Epithelial cell of proximal tubule (primary cell): ENCODE measurements around the gene HUS1B. TPM values are rescaled to one million over a fixed set of nuclear protein-coding genes. Genes with fewer than 3 reads are reported as not detected.
"Not testable (repeated sequence)": the region's sequence is repeated elsewhere in the genome, so short reads cannot be mapped to it uniquely, and the experiment has no call there.

ENCODE experiments used
- DNase-seq: peaks from one replicate; pipeline ENCODE4 v3.0.0-alpha.2; 2011; ENCODE audit warnings: low read depth
- H3K4me3 ChIP-seq: 2 replicates; pipeline ENCODE4 v1.5.1; 2011; ENCODE audit warnings: low read depth, mild to moderate bottlenecking, low read length
- total RNA-seq: library from RNA; depleted of rRNA; stranded (reverse); fragments of >200 nt; gene quantifications from 2 replicates; pipeline ENCODE4 v1.2.3, GENCODE V29; 2015
- TF ChIP-seq, protein P1 (sequence below): conservative IDR thresholded peaks from 2 replicates; pipeline ENCODE4 v1.5.1; 2012; ENCODE audit warnings: low read depth, mild to moderate bottlenecking, low read length

The HUS1B gene
- total RNA-seq, 1 donor from 2014 or later = not detected

DNA sequence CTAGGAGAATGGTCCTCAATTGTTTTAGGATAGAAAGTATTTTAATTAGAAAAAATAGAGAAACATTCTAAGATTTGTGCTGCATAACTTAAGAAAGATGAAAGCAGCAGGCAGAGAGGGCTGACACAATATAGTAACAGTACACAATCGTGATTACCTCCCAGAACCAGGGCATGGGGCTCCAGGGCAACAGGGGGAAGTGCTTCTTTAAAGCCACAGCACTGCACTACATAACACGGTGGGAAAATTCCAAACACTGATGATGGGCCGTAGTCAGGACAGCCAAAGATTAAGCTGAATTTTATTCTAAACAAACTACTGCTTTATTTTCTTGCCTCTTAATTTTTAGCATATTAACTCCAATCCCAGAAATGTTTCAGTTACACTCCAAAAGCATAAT is 21.6 kb upstream of the HUS1B start:
- H3K4me3 ChIP-seq = no peak overlapping the region
- TF ChIP-seq, protein P1, sequence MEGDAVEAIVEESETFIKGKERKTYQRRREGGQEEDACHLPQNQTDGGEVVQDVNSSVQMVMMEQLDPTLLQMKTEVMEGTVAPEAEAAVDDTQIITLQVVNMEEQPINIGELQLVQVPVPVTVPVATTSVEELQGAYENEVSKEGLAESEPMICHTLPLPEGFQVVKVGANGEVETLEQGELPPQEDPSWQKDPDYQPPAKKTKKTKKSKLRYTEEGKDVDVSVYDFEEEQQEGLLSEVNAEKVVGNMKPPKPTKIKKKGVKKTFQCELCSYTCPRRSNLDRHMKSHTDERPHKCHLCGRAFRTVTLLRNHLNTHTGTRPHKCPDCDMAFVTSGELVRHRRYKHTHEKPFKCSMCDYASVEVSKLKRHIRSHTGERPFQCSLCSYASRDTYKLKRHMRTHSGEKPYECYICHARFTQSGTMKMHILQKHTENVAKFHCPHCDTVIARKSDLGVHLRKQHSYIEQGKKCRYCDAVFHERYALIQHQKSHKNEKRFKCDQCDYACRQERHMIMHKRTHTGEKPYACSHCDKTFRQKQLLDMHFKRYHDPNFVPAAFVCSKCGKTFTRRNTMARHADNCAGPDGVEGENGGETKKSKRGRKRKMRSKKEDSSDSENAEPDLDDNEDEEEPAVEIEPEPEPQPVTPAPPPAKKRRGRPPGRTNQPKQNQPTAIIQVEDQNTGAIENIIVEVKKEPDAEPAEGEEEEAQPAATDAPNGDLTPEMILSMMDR = no peak
- no peak for DNase-seq

GRCh38 chr6:677919-678318 is 21.0 kb upstream of the HUS1B start:
- TF ChIP-seq, protein P1 = no peak
- no peak overlapping the region for H3K4me3 ChIP-seq
- DNase-seq = no peak

- TF ChIP-seq, protein P1 = no peak
- H3K4me3 ChIP-seq = no peak overlapping the region
- no peak for DNase-seq
Observed at GRCh38 chr6:674956-675355, 18.1 kb upstream of the HUS1B start.

DNA sequence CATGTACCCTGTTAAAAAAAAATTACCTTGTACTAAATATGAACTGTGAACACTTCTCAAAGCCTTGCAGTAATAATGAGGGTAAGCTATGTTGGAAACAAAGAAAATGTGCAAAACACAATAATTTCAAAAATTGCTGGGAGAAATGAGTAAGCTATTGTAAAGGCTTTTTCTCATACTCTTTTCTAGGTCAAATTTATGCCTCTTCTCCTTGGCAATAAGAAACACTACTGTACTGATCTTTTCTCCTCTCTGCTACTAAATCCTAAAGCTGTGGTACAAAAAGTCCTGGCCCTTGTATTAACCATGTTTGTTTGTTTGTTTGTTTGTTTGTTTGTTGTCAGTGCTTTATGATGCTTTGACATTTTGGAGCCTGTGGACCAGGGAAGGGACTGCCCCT is 17.5 kb upstream of the HUS1B start:
- no peak overlapping the region for H3K4me3 ChIP-seq
- TF ChIP-seq, protein P1 = no peak
- DNase-seq = no peak

DNA sequence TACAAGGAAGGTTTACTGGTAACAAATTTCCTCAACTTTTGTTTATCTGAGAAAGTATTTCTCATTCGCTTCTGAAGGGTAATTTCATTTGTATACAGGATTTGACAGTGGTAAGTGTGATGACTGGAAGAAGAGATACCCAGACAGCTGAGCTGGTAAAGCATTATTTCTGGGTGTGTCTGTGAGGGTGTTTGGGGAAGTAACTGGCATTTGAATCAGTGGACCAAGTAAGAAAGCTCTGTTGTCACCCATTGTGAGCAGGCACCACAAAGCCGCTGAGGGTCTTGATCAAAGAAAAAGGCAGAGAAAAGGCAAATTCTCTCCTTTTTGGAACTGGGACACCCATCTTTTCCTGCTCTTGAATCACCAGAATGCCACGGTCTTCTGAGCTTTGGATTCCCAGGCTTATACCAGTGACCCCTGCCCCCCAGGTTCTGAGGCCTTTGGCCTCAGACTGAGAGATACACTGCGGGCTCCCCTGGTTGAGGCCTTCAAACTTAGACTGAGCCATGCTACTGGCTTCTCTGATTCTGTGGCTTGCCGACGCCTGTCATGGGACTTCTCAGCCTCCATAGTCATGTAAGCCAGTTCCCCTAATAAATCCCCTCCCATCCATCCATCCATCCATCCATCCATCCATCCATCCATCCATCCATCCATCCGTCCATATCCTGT is 10.5 kb upstream of the HUS1B start:
- TF ChIP-seq, protein P1 = no peak
- no peak overlapping the region for H3K4me3 ChIP-seq
- no peak for DNase-seq

DNA sequence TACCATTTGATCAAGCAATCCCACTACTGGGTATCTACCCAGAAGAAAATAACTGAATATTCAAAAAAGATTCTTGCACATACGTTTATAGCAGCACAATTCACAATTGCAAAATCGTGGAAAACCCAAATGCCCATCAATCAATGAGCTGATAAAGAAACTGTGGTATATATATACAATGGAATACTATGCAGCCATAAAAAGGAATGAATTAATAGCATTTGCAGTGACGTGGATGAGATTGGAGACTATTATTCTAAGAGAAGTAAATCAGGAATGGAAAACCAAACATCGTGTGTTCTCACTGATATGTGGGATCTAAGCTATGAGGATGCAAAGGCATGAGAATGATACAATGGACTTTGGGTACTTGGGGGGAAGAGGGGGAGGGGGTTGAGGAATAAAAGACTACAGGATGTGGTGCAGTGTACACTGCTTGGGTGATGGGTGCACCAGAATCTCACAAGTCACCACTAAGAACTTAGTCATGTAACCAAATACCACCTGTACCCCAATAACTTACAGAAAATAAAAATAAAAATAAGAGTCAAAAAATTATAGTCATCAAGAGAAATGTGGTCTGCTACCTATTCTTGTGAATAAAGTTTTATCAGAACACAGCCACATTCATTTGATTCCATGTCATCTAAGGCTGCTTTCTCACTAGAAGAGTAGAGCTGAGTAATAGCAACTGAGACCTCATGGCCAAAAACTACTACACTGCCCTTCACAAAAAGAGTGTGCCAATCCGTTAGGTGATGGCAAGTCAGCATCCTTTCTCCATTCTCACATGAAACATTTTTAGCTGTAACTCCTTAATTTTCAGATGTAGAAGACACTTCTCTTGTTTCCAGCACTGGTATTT is 8.7 kb upstream of the HUS1B start:
- H3K4me3 ChIP-seq = no peak overlapping the region
- TF ChIP-seq, protein P1 = no peak
- no peak for DNase-seq

GRCh38 chr6:663788-664187 is 6.9 kb upstream of the HUS1B start:
- H3K4me3 ChIP-seq = not testable (repeated sequence)

More at GRCh38 chr6:663788-664187, 6.9 kb upstream of the HUS1B start:
- DNase-seq = not testable (repeated sequence)
